ENCODE measurements around the gene ITIH4. TPM values are rescaled to one million over a fixed set of nuclear protein-coding genes. Genes with fewer than 3 reads are reported as not detected.

ITIH4 gene
- total RNA-seq, 3 donors from 2014 or later, result 5.6 to 9.5 (median 5.8) TPM

GRCh38 chr3:52857864-52858263 lies 27.4 kb upstream of the ITIH4 start:
- Histone ChIP-seq H3K27ac (no peak overlapping the region), H3K36me3 (no peaks in the 10 kb centered on the region), H3K4me3 (no peak overlapping the region), H3K27me3 (no peaks in the 10 kb centered on the region), H3K9me3 (no peaks in the 10 kb centered on the region), H3K4me1 (no peaks in the 10 kb centered on the region)
- intact Hi-C loops (cut with DNase I; ENCODE audit: low total_unique reads), result no loop called here
- no peak for TF ChIP-seq POLR2AphosphoS5 (IDR thresholded peaks at IDR 0.05)
- no peak for TF ChIP-seq CTCF (IDR thresholded peaks at IDR 0.05)
- no peak for TF ChIP-seq POLR2A (IDR thresholded peaks at IDR 0.05)
- no peak for DNase-seq (ENCODE audit: low spot score in 2 of 2)

GRCh38 chr3:52857133-52857532 lies 26.7 kb upstream of the ITIH4 start:
- DNase-seq (ENCODE audit: low spot score in 2 of 2), result no peak
- intact Hi-C loops (cut with DNase I; ENCODE audit: low total_unique reads), result no loop called here
- Histone ChIP-seq H3K36me3 (no peaks in the 10 kb centered on the region), H3K4me3 (no peak overlapping the region), H3K4me1 (no peaks in the 10 kb centered on the region), H3K27me3 (no peaks in the 10 kb centered on the region), H3K27ac (no peak overlapping the region), H3K9me3 (no peaks in the 10 kb centered on the region)
- TF ChIP-seq CTCF (IDR thresholded peaks at IDR 0.05), result no peak
- no peak for TF ChIP-seq POLR2AphosphoS5 (IDR thresholded peaks at IDR 0.05)
- no peak for TF ChIP-seq POLR2A (IDR thresholded peaks at IDR 0.05)

GRCh38 chr3:52856666-52857065 lies 26.2 kb upstream of the ITIH4 start:
- TF ChIP-seq POLR2AphosphoS5 (IDR thresholded peaks at IDR 0.05) (no peak), CTCF (IDR thresholded peaks at IDR 0.05) (no peak), POLR2A (IDR thresholded peaks at IDR 0.05) (no peak)
- H3K27me3 ChIP-seq, result no peaks in the 10 kb centered on the region
- H3K27ac ChIP-seq, result no peak overlapping the region
- H3K36me3 ChIP-seq, result no peaks in the 10 kb centered on the region
- DNase-seq (ENCODE audit: low spot score in 2 of 2), result no peak
- no peaks in the 10 kb centered on the region for H3K9me3 ChIP-seq
- intact Hi-C loops (cut with DNase I; ENCODE audit: low total_unique reads), result no loop called here
- H3K4me1 ChIP-seq, result no peaks in the 10 kb centered on the region
- H3K4me3 ChIP-seq, result no peak overlapping the region

GRCh38 chr3:52854013-52854412 lies 23.5 kb upstream of the ITIH4 start:
- intact Hi-C loops (cut with DNase I; ENCODE audit: low total_unique reads), result no loop called here
- H3K27ac ChIP-seq, result no peak overlapping the region
- no peaks in the 10 kb centered on the region for H3K9me3 ChIP-seq
- H3K4me3 ChIP-seq, result no peak overlapping the region
- no peaks in the 10 kb centered on the region for H3K27me3 ChIP-seq
- DNase-seq (ENCODE audit: low spot score in 2 of 2), result no peak
- no peaks in the 10 kb centered on the region for H3K4me1 ChIP-seq
- TF ChIP-seq POLR2A (IDR thresholded peaks at IDR 0.05), result no peak
- no peak for TF ChIP-seq POLR2AphosphoS5 (IDR thresholded peaks at IDR 0.05)
- TF ChIP-seq CTCF (IDR thresholded peaks at IDR 0.05), result no peak
- no peaks in the 10 kb centered on the region for H3K36me3 ChIP-seq

GRCh38 chr3:52852419-52852818 lies 21.9 kb upstream of the ITIH4 start:
- DNase-seq (ENCODE audit: low spot score in 2 of 2), result no peak
- Histone ChIP-seq H3K4me3 (no peak overlapping the region), H3K4me1 (no peaks in the 10 kb centered on the region), H3K36me3 (no peaks in the 10 kb centered on the region), H3K27ac (no peak overlapping the region), H3K27me3 (no peaks in the 10 kb centered on the region), H3K9me3 (no peaks in the 10 kb centered on the region)
- intact Hi-C loops (cut with DNase I; ENCODE audit: low total_unique reads), result no loop called here
- TF ChIP-seq POLR2A (IDR thresholded peaks at IDR 0.05) (no peak), POLR2AphosphoS5 (IDR thresholded peaks at IDR 0.05) (no peak), CTCF (IDR thresholded peaks at IDR 0.05) (no peak)

Data from breast epithelium (tissue), 4 donors.